GM12878 (cell line): ENCODE data around the gene ARHGAP6.

Experiments used
- CREM ChIP-seq: IDR thresholded peaks from 2 replicates; pipeline ENCODE4 v1.6.1; 2014; ENCODE audit warnings: antibody characterized with exemption, low read depth
- GABPA ChIP-seq: IDR thresholded peaks from 2 replicates; pipeline ENCODE4 v1.6.1; 2014; ENCODE audit warnings: antibody characterized with exemption, low read depth, mild to moderate bottlenecking, inconsistent platforms
- ZNF24 ChIP-seq: fragments of 450-650 bp; IDR thresholded peaks from 2 replicates; pipeline ENCODE4 v1.6.1; 2017; ENCODE audit warnings: antibody characterized with exemption, mild to moderate bottlenecking

GRCh38 chrX:11429538-11430085, 236.1 kb downstream of the ARHGAP6 start:
- TF ChIP-seq ZNF24 (no peak), CREM (no peak), GABPA (no peak)
